OCI-LY3 (cell line): ENCODE data around the gene CNTNAP2.

Experiments
- H2AFZ ChIP-seq: fragments of 200-600, 300-600 bp; shearing (Covaris generic); 2 replicates; pipeline ENCODE4 v1.6.0; 2014; ENCODE audit warnings: antibody characterized with exemption, low read depth, low read length
- H3K27ac ChIP-seq: fragments of 200-600, 300-600 bp; sonication (generic); 2 replicates; pipeline ENCODE4 v1.5.1; 2014; ENCODE audit warnings: mild to moderate bottlenecking, low read length, moderate library complexity, mixed read lengths
- H3K27me3 ChIP-seq: fragments of 200-600, 300-600 bp; sonication (generic); 2 replicates; pipeline ENCODE4 v1.6.1; 2014; ENCODE audit warnings: low read depth, low read length, mixed read lengths
- H3K36me3 ChIP-seq: fragments of 200-600, 300-600 bp; sonication (generic); replicated peaks from 2 replicates; pipeline ENCODE3; 2014; ENCODE audit warnings: low read depth, low read length, mixed read lengths
- H3K4me1 ChIP-seq: fragments of 300-600, 200-600 bp; sonication (generic); 2 replicates; pipeline ENCODE4 v1.6.1; 2014; ENCODE audit warnings: low read length, mixed read lengths
- H3K4me2 ChIP-seq: fragments of 200-600, 300-600 bp; sonication (generic); 2 replicates; pipeline ENCODE4 v1.6.1; 2014; ENCODE audit warnings: low read length, mixed read lengths
- H3K4me3 ChIP-seq: fragments of 300-600, 200-600 bp; sonication (generic); 2 replicates; pipeline ENCODE4 v1.5.1; 2014; ENCODE audit warnings: antibody characterized with exemption, mild to moderate bottlenecking, low read length, moderate library complexity
- H3K79me2 ChIP-seq: fragments of 300-600, 200-600 bp; shearing (Covaris generic); 2 replicates; pipeline ENCODE4 v1.6.1; 2014; ENCODE audit warnings: mild to moderate bottlenecking, low read length, mixed read lengths
- H3K9ac ChIP-seq: fragments of 300-600, 200-600 bp; shearing (Covaris generic); 2 replicates; pipeline ENCODE4 v1.6.0; 2014; ENCODE audit warnings: mild to moderate bottlenecking, low read length, moderate library complexity
- H3K9me3 ChIP-seq: fragments of 200-600, 300-600 bp; shearing (Covaris generic); 2 replicates; pipeline ENCODE4 v1.6.1; 2014; ENCODE audit warnings: low read length, mixed read lengths; ENCODE audit not compliant: insufficient read depth
- H4K20me1 ChIP-seq: fragments of 200-600, 300-600 bp; sonication (generic); 2 replicates; pipeline ENCODE4 v1.6.1; 2016; ENCODE audit warnings: low read length, mixed read lengths; ENCODE audit not compliant: insufficient read depth
- EZH2phosphoT487 ChIP-seq: fragments of 200-600 bp; shearing (Covaris generic); IDR thresholded peaks from 2 replicates; pipeline ENCODE4 v1.6.1; 2018; ENCODE audit warnings: antibody characterized with exemption, mixed run types, low read depth
- TF ChIP-seq, protein P1 (sequence below): fragments of 200-600, 300-600 bp; sonication (generic); IDR thresholded peaks from 2 replicates; pipeline ENCODE4 v1.5.1; 2014; ENCODE audit warnings: antibody characterized with exemption, low read length, low read depth

CNTNAP2 gene

DNA sequence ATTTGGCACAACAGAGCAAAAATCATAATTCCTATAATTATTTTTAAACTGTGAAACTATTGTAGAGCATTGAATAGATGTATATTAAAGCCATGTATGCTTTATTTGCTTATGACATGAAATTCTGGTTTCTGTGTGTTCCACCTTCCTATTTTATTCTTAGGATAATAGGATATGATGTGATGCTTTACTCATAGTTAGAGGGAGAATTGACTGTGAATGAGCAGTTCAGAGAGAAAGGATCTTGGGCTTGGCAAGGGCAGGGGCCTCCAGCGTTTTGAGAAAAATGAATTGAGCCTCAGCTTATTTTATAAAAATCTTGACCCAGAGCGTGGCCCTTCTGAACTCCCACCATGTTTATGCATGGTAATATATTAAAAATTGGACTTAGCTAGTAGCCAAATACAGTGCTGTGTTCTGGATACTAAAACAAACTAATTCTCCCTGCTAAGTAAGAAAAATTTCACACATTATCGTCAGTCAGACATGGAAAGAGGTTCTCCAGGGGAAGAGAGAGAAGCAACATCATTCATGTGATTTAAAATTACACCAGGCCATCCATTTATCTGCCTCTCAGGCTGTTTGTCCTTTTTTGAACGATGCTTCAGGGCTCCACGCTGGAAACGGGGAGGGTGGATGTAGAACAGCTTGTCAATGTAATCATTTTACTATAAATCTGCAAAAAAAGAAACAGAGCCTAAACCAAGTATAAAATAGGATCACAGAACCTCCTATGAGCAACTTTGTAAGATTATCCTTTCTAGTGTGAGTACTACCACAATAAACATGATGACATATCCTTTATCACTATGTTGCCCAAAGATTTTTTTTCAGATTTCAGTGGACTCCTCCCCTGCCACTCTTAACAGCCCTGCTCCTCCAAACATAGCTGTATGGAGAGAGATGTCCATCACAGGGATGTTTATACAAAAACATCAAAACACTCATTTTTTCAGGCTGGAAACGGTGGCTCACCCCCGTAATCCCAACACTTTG lies 2215.9 kb downstream of the CNTNAP2 start:
- H3K4me3 ChIP-seq = no peak overlapping the region
- H3K4me2 ChIP-seq = no peak overlapping the region
- no peaks in the 10 kb centered on the region for H3K36me3 ChIP-seq
- no peaks in the 10 kb centered on the region for H3K4me1 ChIP-seq
- H3K27me3 ChIP-seq = peaks cover 9% of the 10 kb centered on the region
- TF ChIP-seq EZH2phosphoT487 = no peak
- TF ChIP-seq, protein P1, sequence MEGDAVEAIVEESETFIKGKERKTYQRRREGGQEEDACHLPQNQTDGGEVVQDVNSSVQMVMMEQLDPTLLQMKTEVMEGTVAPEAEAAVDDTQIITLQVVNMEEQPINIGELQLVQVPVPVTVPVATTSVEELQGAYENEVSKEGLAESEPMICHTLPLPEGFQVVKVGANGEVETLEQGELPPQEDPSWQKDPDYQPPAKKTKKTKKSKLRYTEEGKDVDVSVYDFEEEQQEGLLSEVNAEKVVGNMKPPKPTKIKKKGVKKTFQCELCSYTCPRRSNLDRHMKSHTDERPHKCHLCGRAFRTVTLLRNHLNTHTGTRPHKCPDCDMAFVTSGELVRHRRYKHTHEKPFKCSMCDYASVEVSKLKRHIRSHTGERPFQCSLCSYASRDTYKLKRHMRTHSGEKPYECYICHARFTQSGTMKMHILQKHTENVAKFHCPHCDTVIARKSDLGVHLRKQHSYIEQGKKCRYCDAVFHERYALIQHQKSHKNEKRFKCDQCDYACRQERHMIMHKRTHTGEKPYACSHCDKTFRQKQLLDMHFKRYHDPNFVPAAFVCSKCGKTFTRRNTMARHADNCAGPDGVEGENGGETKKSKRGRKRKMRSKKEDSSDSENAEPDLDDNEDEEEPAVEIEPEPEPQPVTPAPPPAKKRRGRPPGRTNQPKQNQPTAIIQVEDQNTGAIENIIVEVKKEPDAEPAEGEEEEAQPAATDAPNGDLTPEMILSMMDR = no peak
- H3K27ac ChIP-seq = no peak overlapping the region
- H3K9ac ChIP-seq = no peak overlapping the region
- H2AFZ ChIP-seq = no peak overlapping the region
- H3K9me3 ChIP-seq = peaks cover 6% of the 10 kb centered on the region; the same call in 1 of the 2 replicates
- H3K79me2 ChIP-seq = no peaks in the 10 kb centered on the region
- no peaks in the 10 kb centered on the region for H4K20me1 ChIP-seq

DNA sequence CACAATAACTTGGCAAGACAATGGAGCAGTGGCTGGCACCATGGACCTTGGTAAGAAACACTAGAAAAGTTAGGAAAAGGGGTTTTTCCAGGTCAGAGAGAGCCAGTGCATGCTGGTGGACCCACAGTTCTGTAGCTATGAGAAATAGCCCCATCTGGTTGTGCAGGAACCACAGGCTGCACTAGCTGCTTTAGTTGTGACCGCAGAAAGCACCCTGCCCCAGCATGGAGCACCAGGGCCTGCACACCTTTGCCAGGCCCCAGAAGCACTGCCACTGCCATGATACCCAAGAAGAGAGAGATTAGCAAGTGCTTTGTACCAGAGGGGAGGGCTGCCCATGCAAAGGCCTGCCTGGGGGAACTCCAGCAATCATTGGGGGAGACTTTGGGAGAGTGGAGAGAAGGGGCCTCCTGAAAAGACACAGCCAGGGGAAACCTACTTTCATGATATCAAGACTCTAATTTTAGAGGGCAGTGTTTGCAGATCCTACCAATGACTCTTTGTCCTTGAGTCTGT lies 2217.9 kb downstream of the CNTNAP2 start:
- H3K9me3 ChIP-seq = peaks cover 6% of the 10 kb centered on the region; the same call in 1 of the 2 replicates
- no peak overlapping the region for H3K4me3 ChIP-seq
- no peak overlapping the region for H3K9ac ChIP-seq
- H3K4me2 ChIP-seq = no peak overlapping the region
- no peak overlapping the region for H2AFZ ChIP-seq
- H3K27ac ChIP-seq = no peak overlapping the region
- no peaks in the 10 kb centered on the region for H3K36me3 ChIP-seq
- no peaks in the 10 kb centered on the region for H3K4me1 ChIP-seq
- TF ChIP-seq EZH2phosphoT487 = no peak
- TF ChIP-seq, protein P1 = no peak
- H4K20me1 ChIP-seq = no peaks in the 10 kb centered on the region
- peaks cover 23% of the 10 kb centered on the region for H3K27me3 ChIP-seq
- H3K79me2 ChIP-seq = no peaks in the 10 kb centered on the region

DNA sequence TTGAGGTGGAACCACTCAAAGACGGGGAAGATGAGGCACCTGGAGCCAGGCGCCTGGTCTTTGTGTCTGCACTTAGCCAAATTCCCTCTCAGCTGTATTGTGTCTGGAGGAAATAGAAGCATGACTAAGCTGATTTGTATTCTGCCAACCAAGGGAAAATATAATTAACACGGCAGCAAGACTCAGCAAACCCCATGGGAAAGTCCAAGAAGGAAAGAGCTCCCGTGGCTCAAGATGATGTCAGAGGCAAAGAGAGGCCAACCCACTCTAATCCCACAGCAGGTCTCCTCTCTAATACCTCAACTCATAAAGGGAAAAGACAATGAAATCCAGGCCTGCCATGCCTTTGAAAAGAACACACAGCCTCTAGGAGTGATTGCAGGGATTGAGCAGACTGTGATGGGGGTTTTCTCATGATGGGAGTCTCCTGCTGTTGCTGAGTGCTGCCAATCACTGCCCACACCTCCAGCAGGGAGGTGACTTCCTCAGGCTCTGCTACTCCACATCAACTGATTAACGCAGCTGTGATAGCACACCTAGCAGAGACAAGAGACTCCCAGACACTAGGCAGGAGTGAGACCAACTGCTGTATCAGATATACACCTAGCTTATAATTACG lies 2218.5 kb downstream of the CNTNAP2 start:
- Histone ChIP-seq H3K27me3 (peaks cover 23% of the 10 kb centered on the region), H4K20me1 (no peaks in the 10 kb centered on the region), H3K9ac (no peak overlapping the region), H3K79me2 (no peaks in the 10 kb centered on the region), H3K4me1 (no peaks in the 10 kb centered on the region), H2AFZ (no peak overlapping the region), H3K27ac (no peak overlapping the region), H3K4me2 (no peak overlapping the region), H3K36me3 (no peaks in the 10 kb centered on the region), H3K9me3 (peaks cover 6% of the 10 kb centered on the region; the same call in 1 of the 2 replicates), H3K4me3 (no peak overlapping the region)
- TF ChIP-seq, protein P1 = no peak
- no peak for TF ChIP-seq EZH2phosphoT487

DNA sequence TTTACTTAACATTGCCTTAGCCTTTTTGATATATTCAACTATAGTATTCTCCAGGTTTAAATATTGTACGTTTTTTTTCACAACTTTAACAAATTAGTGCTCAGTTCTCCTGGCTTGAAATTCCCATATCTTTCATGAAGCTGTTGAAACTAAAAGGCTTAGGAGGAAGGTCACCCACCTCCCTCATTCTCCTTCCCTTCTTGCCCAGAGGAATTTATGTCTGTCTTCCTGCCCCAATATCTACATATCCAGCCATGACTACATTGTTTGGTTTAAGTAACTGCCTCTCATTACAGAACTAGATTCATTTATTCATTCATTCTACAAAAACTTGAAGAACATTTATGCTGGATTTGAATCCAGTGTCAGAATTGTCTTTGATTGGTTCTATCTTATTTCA lies 2219.2 kb downstream of the CNTNAP2 start:
- peaks cover 30% of the 10 kb centered on the region for H3K27me3 ChIP-seq
- no peak overlapping the region for H3K9ac ChIP-seq
- no peaks in the 10 kb centered on the region for H3K4me1 ChIP-seq
- no peak overlapping the region for H3K4me3 ChIP-seq
- no peaks in the 10 kb centered on the region for H4K20me1 ChIP-seq
- H3K4me2 ChIP-seq = no peak overlapping the region
- H3K79me2 ChIP-seq = no peaks in the 10 kb centered on the region
- TF ChIP-seq EZH2phosphoT487 = no peak
- TF ChIP-seq, protein P1 = no peak
- no peak overlapping the region for H2AFZ ChIP-seq
- no peaks in the 10 kb centered on the region for H3K36me3 ChIP-seq
- H3K27ac ChIP-seq = no peak overlapping the region
- peaks cover 6% of the 10 kb centered on the region; the same call in 1 of the 2 replicates for H3K9me3 ChIP-seq
